Stimulated activated CD8-positive, alpha-beta memory T cell treated with anti-CD3 and anti-CD28 coated beads, Interleukin-2, amount 100 ng/mL, for 48 hours (primary cell): ENCODE measurements around the gene PPP1R1B.

Source experiments
- DNase-seq, 2 donors: peaks; one replicate each; pipeline ENCODE4 v3.0.0-alpha.2; 2020; ENCODE audit warnings: low read depth in 2 of 2

The PPP1R1B gene

DNA sequence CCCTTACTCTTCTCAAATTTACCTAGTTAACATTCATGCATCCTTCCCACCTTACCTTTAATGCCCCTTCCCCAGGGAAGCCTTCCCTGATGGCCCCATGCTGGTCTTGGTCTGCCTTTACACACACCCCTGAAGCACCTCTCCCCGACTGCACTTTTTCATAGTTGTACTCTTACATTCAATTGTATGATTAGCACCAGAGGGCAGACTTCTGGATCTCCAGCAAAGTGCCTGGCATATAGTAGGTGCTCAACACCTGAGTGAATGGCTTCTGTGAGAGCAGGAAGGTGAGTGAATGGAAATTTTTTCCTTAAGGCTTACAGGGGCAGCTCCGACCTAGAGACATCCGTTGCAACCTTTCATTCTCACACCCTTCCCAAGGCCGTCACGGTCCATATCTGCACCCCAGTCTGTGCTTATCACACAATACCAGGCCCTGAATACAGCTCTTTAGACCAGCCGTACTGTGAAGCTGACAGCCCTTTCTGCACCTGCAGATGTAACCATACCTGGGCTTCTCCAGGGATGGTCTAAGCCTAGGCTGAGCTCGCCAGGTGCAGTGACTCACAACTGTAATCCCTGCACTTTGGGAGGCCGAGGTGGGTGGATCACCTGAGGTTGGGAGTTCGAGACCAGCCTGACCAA lies 56.7 kb downstream of the PPP1R1B start:
- DNase-seq = no peak

DNA sequence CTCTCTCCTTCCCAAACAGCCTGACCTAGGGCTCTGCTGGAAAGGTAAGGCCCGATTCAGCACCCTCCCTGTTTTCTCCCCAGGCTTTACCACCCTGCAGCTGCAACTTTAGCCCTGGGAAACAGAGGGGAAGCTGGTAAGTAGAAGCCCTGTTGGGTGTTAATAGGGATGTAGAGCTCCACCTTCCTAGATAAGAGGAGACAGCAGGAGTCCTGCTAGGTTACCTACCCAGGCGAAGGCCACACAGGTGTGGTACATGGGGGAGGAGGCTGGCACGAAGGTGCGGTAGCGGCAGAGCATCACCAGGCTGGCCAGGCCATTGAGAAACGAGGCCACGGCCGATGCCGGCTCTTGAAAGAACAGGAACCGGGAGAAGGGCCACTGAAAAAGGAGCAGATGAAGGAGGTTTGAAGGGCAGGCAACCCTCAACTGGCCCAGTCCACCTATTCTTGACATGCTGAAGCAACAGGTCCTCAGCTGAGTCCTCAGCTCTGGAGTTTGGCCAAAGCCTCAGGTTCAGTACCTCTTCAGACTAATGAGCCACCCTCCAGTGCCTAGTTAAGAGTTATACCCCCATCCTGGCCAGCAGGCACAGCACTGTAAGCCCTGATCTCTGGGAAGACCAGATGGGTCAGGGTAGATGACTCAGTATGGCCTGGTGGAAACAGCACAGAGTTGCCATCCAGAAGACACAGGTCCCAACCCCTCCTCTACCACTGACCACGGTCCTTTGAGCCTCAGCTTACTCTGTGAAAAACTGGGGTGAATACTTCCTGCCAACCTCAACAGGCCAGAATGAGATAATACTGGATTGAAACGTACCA lies 57.8 kb downstream of the PPP1R1B start:
- no peak for DNase-seq
